Endothelial cell of umbilical vein (primary cell): Measurements from ENCODE around the gene AMPH. TPM values are rescaled to one million over a fixed set of nuclear protein-coding genes. Genes with fewer than 3 reads are reported as not detected.

Experiments
- BruUV-seq: library from RNA; stranded (reverse); fragments of 400-500 nt; replicated peaks from 2 replicates; lab custom pipeline; 2021; lab: Mats Ljungman, UMichigan
- CTCF ChIA-PET: fragments of 300-600, 350-600 bp; sonication (Branson Sonifier 250); formaldehyde crosslinking; loops from one replicate; lab custom pipeline; 2021; ENCODE audit warnings: antibody characterized with exemption, inconsistent platforms; lab: Charles Lee
- POLR2A ChIA-PET: fragments of 300-600, 350-600 bp; sonication (Branson Sonifier 250); formaldehyde crosslinking; loops from one replicate; lab custom pipeline; 2021; ENCODE audit warnings: antibody characterized with exemption, inconsistent platforms; lab: Charles Lee
- DNase-seq: peaks from one replicate; pipeline ENCODE4 v3.0.0-alpha.2; 2011; ENCODE audit warnings: low read depth, low spot score
- FAIRE-seq: peaks from 2 replicates; lab custom pipeline; 2011; peaks lifted over from hg19 to GRCh38; lab: Jason Lieb, UNC
- H2AFZ ChIP-seq: 2 replicates; pipeline ENCODE4 v1.6.0; 2012; ENCODE audit warnings: low read depth, low read length, control low read depth, inconsistent platforms
- H3K27ac ChIP-seq: 2 replicates; pipeline ENCODE4 v1.5.1; 2011; ENCODE audit warnings: low read depth, mild to moderate bottlenecking, control low read depth, low read length, moderate library complexity; ENCODE audit not compliant: insufficient read depth
- H3K27me3 ChIP-seq, 2 experiments: 2 replicates each; pipeline versions ENCODE4 v1.6.0 to v1.6.1; 2011; ENCODE audit warnings: low read length in 2 of 2, mixed read lengths in 1 of 2; ENCODE audit not compliant: control insufficient read depth in 2 of 2, insufficient read depth in 2 of 2
- H3K36me3 ChIP-seq, 2 experiments: 2 replicates in 1 of 2; 3 replicates in 1 of 2; pipeline ENCODE4 v1.5.1; 2011; ENCODE audit warnings: low read length in 2 of 2, mild to moderate bottlenecking in 1 of 2, moderate library complexity in 1 of 2; ENCODE audit not compliant: control insufficient read depth in 2 of 2, insufficient read depth in 2 of 2; ENCODE audit errors: extremely low read depth in 1 of 2
- H3K4me1 ChIP-seq: 3 replicates; pipeline ENCODE4 v1.5.1; 2011; ENCODE audit warnings: mild to moderate bottlenecking, low read length; ENCODE audit not compliant: control insufficient read depth, insufficient read depth; ENCODE audit errors: extremely low read depth
- H3K4me2 ChIP-seq: 2 replicates; pipeline ENCODE4 v1.6.1; 2011; ENCODE audit warnings: low read length, control low read depth, mixed read lengths; ENCODE audit not compliant: insufficient read depth
- H3K4me3 ChIP-seq, 3 experiments: fragments of 200-600 bp in 1 of 3; sonication (generic), shearing (Covaris generic) in 1 of 3; replicated peaks in 1 of 3; 2 replicates each; pipeline ENCODE4 v1.5.1; 2011 to 2016; ENCODE audit warnings: control low read depth in 3 of 3, low read length in 3 of 3, mild to moderate bottlenecking in 2 of 3, inconsistent platforms in 1 of 3, low read depth in 1 of 3, moderate library complexity in 1 of 3; ENCODE audit not compliant: insufficient read depth in 1 of 3
- H3K79me2 ChIP-seq: 2 replicates; pipeline ENCODE4 v1.6.0; 2012; ENCODE audit warnings: low read length, inconsistent platforms; ENCODE audit not compliant: control insufficient read depth, insufficient read depth
- H3K9ac ChIP-seq: replicated peaks from 2 replicates; pipeline ENCODE3; 2011; ENCODE audit warnings: low read length, control low read depth; ENCODE audit not compliant: insufficient read depth; ENCODE audit errors: extremely low read depth
- H3K9me1 ChIP-seq: replicated peaks from 3 replicates; pipeline ENCODE4 v1.6.0; 2011; ENCODE audit warnings: mild to moderate bottlenecking, low read length; ENCODE audit not compliant: control insufficient read depth, insufficient read depth; ENCODE audit errors: extremely low read depth
- H3K9me3 ChIP-seq: replicated peaks from 2 replicates; pipeline ENCODE4 v1.5.1; 2012; ENCODE audit warnings: low read length, inconsistent platforms; ENCODE audit not compliant: control insufficient read depth, insufficient read depth
- H4K20me1 ChIP-seq: replicated peaks from 2 replicates; pipeline ENCODE3; 2011; ENCODE audit warnings: mild to moderate bottlenecking, low read length; ENCODE audit not compliant: control insufficient read depth, insufficient read depth; ENCODE audit errors: extremely low read depth
- EZH2 ChIP-seq: IDR thresholded peaks from 2 replicates; pipeline ENCODE4 v1.6.1; 2012; ENCODE audit warnings: borderline replicate concordance, low read depth, mild to moderate bottlenecking, moderate library complexity, low read length, inconsistent platforms; ENCODE audit not compliant: severe bottlenecking
- FOS ChIP-seq: IDR thresholded peaks from 2 replicates; pipeline ENCODE4 v1.6.1; 2011; ENCODE audit warnings: mild to moderate bottlenecking, low read length, moderate library complexity, borderline replicate concordance; ENCODE audit not compliant: insufficient read depth
- GATA2 ChIP-seq: IDR thresholded peaks from 2 replicates; pipeline ENCODE4 v1.7.0; 2011; ENCODE audit warnings: low read depth, mild to moderate bottlenecking, moderate library complexity, mixed read lengths, low read length; ENCODE audit not compliant: insufficient read length, insufficient read depth
- JUN ChIP-seq: IDR thresholded peaks from 2 replicates; pipeline ENCODE4 v1.6.1; 2011; ENCODE audit warnings: borderline replicate concordance, low read depth; ENCODE audit not compliant: insufficient read length, insufficient read depth
- POLR2A ChIP-seq: IDR thresholded peaks from 2 replicates; pipeline ENCODE4 v1.6.1; 2012; ENCODE audit warnings: low read depth, mild to moderate bottlenecking, control low read depth, low read length
- POLR2AphosphoS5 ChIP-seq: IDR thresholded peaks from 2 replicates; pipeline ENCODE4 v1.6.1; 2012; ENCODE audit warnings: low read depth, mild to moderate bottlenecking, control low read depth, low read length, moderate library complexity; ENCODE audit not compliant: insufficient read depth
- dilution Hi-C: fragments of 300-500 bp; cut with MboI; formaldehyde crosslinking; loops from one replicate; pipeline ENCODE4 v1.15.0; 2019; ENCODE audit warnings: low sequenced_read_pairs; ENCODE audit not compliant: extremely low pct_ligation_motif_present
- intact Hi-C: fragments of 100-400 bp; cut with micrococcal nuclease; formaldehyde crosslinking; loops from one replicate; pipeline ENCODE4 v1.10.0; 2022
- polyA plus RNA-seq, 4 experiments: library from polyadenylated mRNA; depleted of rRNA in 3 of 4; stranded (reverse) in 3 of 4; unstranded in 1 of 4; fragments of >200 nt; gene quantifications; 2 replicates each; pipeline versions ENCODE4 v1.2.1 to v1.2.3, GENCODE V29; 2011 to 2012; ENCODE audit warnings: missing spikeins in 1 of 4
- total RNA-seq: library from RNA; stranded (reverse); gene quantifications from 2 replicates; pipeline ENCODE4 v1.2.3, GENCODE V29; 2021
- TF ChIP-seq, protein P1 (sequence below): IDR thresholded peaks from 2 replicates; pipeline ENCODE4 v1.6.1; 2011; ENCODE audit not compliant: insufficient read depth, insufficient read length
- TF ChIP-seq, protein P2 (sequence below), 2 donors: IDR thresholded peaks; 1 replicate in 1 of 2; 2 replicates in 1 of 2; pipeline ENCODE4 v1.5.1; 2011; ENCODE audit warnings: low read length in 2 of 2, mild to moderate bottlenecking in 2 of 2, moderate library complexity in 2 of 2, control low read depth in 1 of 2, inconsistent platforms in 1 of 2, low read depth in 1 of 2; ENCODE audit not compliant: insufficient read depth in 1 of 2; ENCODE audit errors: extremely low read depth in 1 of 2

Gene AMPH
- total and polyA plus RNA-seq, 2 donors (not counting 3 experiments of a cell fraction or from before 2014, with no cell fraction given): 5.2 to 9.2 TPM

DNA sequence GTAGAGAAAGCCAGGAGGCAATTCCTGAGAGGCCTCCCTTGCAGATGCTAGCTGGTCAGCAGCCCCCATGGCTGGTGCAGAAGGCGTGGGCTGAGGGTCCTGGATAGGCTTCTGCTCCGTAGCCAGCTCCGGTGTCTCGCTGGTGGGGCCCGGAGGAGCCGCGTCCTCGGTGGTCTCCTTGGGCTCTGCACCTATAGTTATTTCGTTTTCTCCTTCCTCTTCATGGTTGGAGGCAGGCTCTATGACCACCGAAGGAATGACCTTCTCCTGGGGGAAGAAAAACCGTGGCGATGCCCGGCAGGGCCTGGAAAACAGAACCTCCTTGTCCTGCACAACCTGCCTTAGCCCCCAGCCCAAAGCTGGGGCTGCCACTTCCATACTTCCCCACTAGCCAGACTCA, 239.4 kb downstream of the AMPH start:
- Histone ChIP-seq H3K79me2 (no peaks in the 10 kb centered on the region), H3K27me3 (no peaks in the 10 kb centered on the region), H3K4me2 (no peak overlapping the region), H3K9me3 (no peaks in the 10 kb centered on the region), H3K9me1 (no peaks in the 10 kb centered on the region), H3K9ac (no peak overlapping the region), H3K27ac (no peak overlapping the region), H3K36me3 (no peaks in the 10 kb centered on the region), H4K20me1 (no peaks in the 10 kb centered on the region), H2AFZ (no peak overlapping the region), H3K4me1 (peaks cover 12% of the 10 kb centered on the region), H3K4me3 (no peak overlapping the region)
- no TSS peak for BruUV-seq
- POLR2A ChIA-PET: no interaction called here
- CTCF ChIA-PET: interaction anchor here (2.5 kb wide), 1 partner anchor 17 kb away, joined by 16 read pairs; no protein-coding TSS in a partner anchor
- intact Hi-C loops (no loop called here), dilution Hi-C loops (no loop called here)
- DNase-seq (no peak), FAIRE-seq (no peak)
- TF ChIP-seq, protein P1, sequence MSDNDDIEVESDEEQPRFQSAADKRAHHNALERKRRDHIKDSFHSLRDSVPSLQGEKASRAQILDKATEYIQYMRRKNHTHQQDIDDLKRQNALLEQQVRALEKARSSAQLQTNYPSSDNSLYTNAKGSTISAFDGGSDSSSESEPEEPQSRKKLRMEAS: no peak
- TF ChIP-seq, protein P2, sequence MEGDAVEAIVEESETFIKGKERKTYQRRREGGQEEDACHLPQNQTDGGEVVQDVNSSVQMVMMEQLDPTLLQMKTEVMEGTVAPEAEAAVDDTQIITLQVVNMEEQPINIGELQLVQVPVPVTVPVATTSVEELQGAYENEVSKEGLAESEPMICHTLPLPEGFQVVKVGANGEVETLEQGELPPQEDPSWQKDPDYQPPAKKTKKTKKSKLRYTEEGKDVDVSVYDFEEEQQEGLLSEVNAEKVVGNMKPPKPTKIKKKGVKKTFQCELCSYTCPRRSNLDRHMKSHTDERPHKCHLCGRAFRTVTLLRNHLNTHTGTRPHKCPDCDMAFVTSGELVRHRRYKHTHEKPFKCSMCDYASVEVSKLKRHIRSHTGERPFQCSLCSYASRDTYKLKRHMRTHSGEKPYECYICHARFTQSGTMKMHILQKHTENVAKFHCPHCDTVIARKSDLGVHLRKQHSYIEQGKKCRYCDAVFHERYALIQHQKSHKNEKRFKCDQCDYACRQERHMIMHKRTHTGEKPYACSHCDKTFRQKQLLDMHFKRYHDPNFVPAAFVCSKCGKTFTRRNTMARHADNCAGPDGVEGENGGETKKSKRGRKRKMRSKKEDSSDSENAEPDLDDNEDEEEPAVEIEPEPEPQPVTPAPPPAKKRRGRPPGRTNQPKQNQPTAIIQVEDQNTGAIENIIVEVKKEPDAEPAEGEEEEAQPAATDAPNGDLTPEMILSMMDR (IDR thresholded peaks at IDR 0.05; ENCODE audit: extremely low read depth in 1 of 2, insufficient read depth in 1 of 2, low read depth in 1 of 2, low read length in 2 of 2): no peak
- TF ChIP-seq POLR2A: no peak
- TF ChIP-seq GATA2: no peak
- TF ChIP-seq FOS: no peak
- TF ChIP-seq POLR2AphosphoS5: no peak
- no peak for TF ChIP-seq JUN
- TF ChIP-seq EZH2: no peak
